ENCODE measurements around the gene FAM47C.
"Not testable (repeated sequence)": the region's sequence is repeated elsewhere in the genome, so short reads cannot be mapped to it uniquely, and the experiment has no call there.

The FAM47C gene

DNA sequence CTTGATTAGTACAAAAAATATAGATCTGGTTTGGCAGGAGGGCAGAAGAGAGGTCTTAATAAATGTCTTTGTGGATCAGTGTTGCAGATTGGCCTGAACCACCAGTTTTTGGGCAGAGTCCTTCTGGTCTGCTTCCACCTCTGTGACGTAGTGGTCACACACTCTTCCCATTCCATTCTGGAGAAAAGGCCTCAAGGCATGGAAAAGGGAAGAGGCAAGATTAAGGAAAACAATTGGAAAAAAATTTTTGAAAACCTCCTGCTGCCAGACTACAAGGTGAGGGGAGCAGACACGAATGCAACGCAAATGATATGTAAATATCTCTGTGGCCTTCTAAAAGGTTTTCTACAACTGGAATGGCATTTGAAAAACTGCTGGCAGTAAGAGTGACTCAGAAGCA, 24.3 kb upstream of the FAM47C start:
- Histone ChIP-seq H3K4me3 (ENCODE audit: insufficient read length, low read depth) (no peak overlapping the region), H3K9me3 (ENCODE audit: insufficient read depth, low read length) (no peaks in the 10 kb centered on the region), H3K27me3 (ENCODE audit: insufficient read depth, insufficient read length) (peaks cover 4% of the 10 kb centered on the region), H3K9ac (ENCODE audit: insufficient read length, low read depth) (no peak overlapping the region), H3K4me1 (ENCODE audit: insufficient read depth, insufficient read length) (no peaks in the 10 kb centered on the region), H3K36me3 (ENCODE audit: insufficient read depth, insufficient read length, low read length) (no peaks in the 10 kb centered on the region)
- TF ChIP-seq SUZ12 (IDR thresholded peaks at IDR 0.05; ENCODE audit: extremely low read depth, insufficient read depth, insufficient read length) (no peak), YY1 (IDR thresholded peaks at IDR 0.05; ENCODE audit: insufficient read depth, insufficient read length) (no peak), ZNF274 (IDR thresholded peaks at IDR 0.05; ENCODE audit: low read depth, low read length) (no peak)
- DNase-seq (ENCODE audit: low read depth, low spot score), result no peak

GRCh38 chrX:36985416-36986209, 22.6 kb upstream of the FAM47C start:
- H3K9me3 ChIP-seq (ENCODE audit: insufficient read depth, low read length); H3K4me1 ChIP-seq (ENCODE audit: insufficient read depth, insufficient read length); H3K27me3 ChIP-seq (ENCODE audit: insufficient read depth, insufficient read length); DNase-seq (ENCODE audit: low read depth, low spot score); H3K36me3 ChIP-seq (ENCODE audit: insufficient read depth, insufficient read length, low read length): not testable (repeated sequence)
- peak overlapping the region; percentile 61 for H3K4me3 ChIP-seq (ENCODE audit: insufficient read length, low read depth)
- peak overlapping the region; percentile 74 for H3K9ac ChIP-seq (ENCODE audit: insufficient read length, low read depth)

DNA sequence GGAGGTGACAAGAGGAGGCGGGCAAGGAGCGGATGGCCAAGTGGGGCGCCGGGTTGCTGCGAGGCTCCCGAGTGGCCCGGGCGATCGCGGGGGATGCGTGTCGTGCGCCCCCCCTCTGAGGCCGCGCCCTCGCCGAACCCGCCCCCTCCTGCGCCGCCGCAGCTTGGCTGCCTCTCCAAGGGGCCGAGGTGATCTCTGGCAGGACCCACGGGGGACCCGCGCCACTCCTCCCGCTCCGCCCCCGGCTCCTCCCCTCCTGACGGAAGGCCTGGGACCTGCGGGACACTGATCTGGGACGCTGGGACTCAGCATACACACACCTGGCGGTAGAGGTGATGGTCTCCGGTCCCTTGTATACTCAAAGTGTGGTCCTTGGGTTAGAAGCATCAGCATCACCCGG, 21.9 kb upstream of the FAM47C start:
- DNase-seq (ENCODE audit: low read depth, low spot score), result no peak
- no peak overlapping the region for H3K9ac ChIP-seq (ENCODE audit: insufficient read length, low read depth)
- TF ChIP-seq ZNF274 (IDR thresholded peaks at IDR 0.05; ENCODE audit: low read depth, low read length), result no peak
- no peak for TF ChIP-seq YY1 (IDR thresholded peaks at IDR 0.05; ENCODE audit: insufficient read depth, insufficient read length)
- no peak for TF ChIP-seq SUZ12 (IDR thresholded peaks at IDR 0.05; ENCODE audit: extremely low read depth, insufficient read depth, insufficient read length)
- no peaks in the 10 kb centered on the region for H3K36me3 ChIP-seq (ENCODE audit: insufficient read depth, insufficient read length, low read length)
- H3K4me1 ChIP-seq (ENCODE audit: insufficient read depth, insufficient read length), result no peaks in the 10 kb centered on the region
- peaks cover 4% of the 10 kb centered on the region for H3K27me3 ChIP-seq (ENCODE audit: insufficient read depth, insufficient read length)
- peak overlapping the region; percentile 61 for H3K4me3 ChIP-seq (ENCODE audit: insufficient read length, low read depth)
- H3K9me3 ChIP-seq (ENCODE audit: insufficient read depth, low read length), result no peaks in the 10 kb centered on the region; the same call in 1 of the 2 replicates

GRCh38 chrX:36987212-36987611, 21.0 kb upstream of the FAM47C start:
- H3K4me3 ChIP-seq (ENCODE audit: insufficient read length, low read depth); H3K4me1 ChIP-seq (ENCODE audit: insufficient read depth, insufficient read length); H3K27me3 ChIP-seq (ENCODE audit: insufficient read depth, insufficient read length): not testable (repeated sequence)

GRCh38 chrX:37000140-37000539, 8.0 kb upstream of the FAM47C start:
- DNase-seq (ENCODE audit: low read depth, low spot score), result no peak
- H3K4me3 ChIP-seq (ENCODE audit: insufficient read length, low read depth), result no peak overlapping the region
- no peak overlapping the region for H3K9ac ChIP-seq (ENCODE audit: insufficient read length, low read depth)
- TF ChIP-seq ZNF274 (IDR thresholded peaks at IDR 0.05; ENCODE audit: low read depth, low read length) (no peak), YY1 (IDR thresholded peaks at IDR 0.05; ENCODE audit: insufficient read depth, insufficient read length) (no peak), SUZ12 (IDR thresholded peaks at IDR 0.05; ENCODE audit: extremely low read depth, insufficient read depth, insufficient read length) (no peak)
- H3K9me3 ChIP-seq (ENCODE audit: insufficient read depth, low read length), result no peaks in the 10 kb centered on the region
- H3K4me1 ChIP-seq (ENCODE audit: insufficient read depth, insufficient read length), result no peaks in the 10 kb centered on the region
- H3K27me3 ChIP-seq (ENCODE audit: insufficient read depth, insufficient read length), result no peaks in the 10 kb centered on the region
- H3K36me3 ChIP-seq (ENCODE audit: insufficient read depth, insufficient read length, low read length), result no peaks in the 10 kb centered on the region

More at GRCh38 chrX:36987212-36987611, 21.0 kb upstream of the FAM47C start:
- not testable (repeated sequence) for H3K36me3 ChIP-seq (ENCODE audit: insufficient read depth, insufficient read length, low read length); H3K9me3 ChIP-seq (ENCODE audit: insufficient read depth, low read length); DNase-seq (ENCODE audit: low read depth, low spot score); H3K9ac ChIP-seq (ENCODE audit: insufficient read length, low read depth)

- TF ChIP-seq YY1 (IDR thresholded peaks at IDR 0.05; ENCODE audit: insufficient read depth, insufficient read length) (no peak), SUZ12 (IDR thresholded peaks at IDR 0.05; ENCODE audit: extremely low read depth, insufficient read depth, insufficient read length) (no peak), ZNF274 (IDR thresholded peaks at IDR 0.05; ENCODE audit: low read depth, low read length) (no peak)
- Histone ChIP-seq H3K9me3 (ENCODE audit: insufficient read depth, low read length) (no peaks in the 10 kb centered on the region), H3K27me3 (ENCODE audit: insufficient read depth, insufficient read length) (no peaks in the 10 kb centered on the region), H3K9ac (ENCODE audit: insufficient read length, low read depth) (no peak overlapping the region), H3K36me3 (ENCODE audit: insufficient read depth, insufficient read length, low read length) (no peaks in the 10 kb centered on the region), H3K4me1 (ENCODE audit: insufficient read depth, insufficient read length) (no peaks in the 10 kb centered on the region), H3K4me3 (ENCODE audit: insufficient read length, low read depth) (no peak overlapping the region)
- no peak for DNase-seq (ENCODE audit: low read depth, low spot score)
Observed at GRCh38 chrX:37010496-37010895, 2.3 kb downstream of the FAM47C start.

GRCh38 chrX:37034260-37034659, 26.1 kb downstream of the FAM47C start:
- H3K27me3 ChIP-seq (ENCODE audit: insufficient read depth, insufficient read length); DNase-seq (ENCODE audit: low read depth, low spot score); H3K9ac ChIP-seq (ENCODE audit: insufficient read length, low read depth); H3K36me3 ChIP-seq (ENCODE audit: insufficient read depth, insufficient read length, low read length); H3K9me3 ChIP-seq (ENCODE audit: insufficient read depth, low read length); H3K4me1 ChIP-seq (ENCODE audit: insufficient read depth, insufficient read length); H3K4me3 ChIP-seq (ENCODE audit: insufficient read length, low read depth): not testable (repeated sequence)

- H3K9me3 ChIP-seq (ENCODE audit: insufficient read depth, low read length); DNase-seq (ENCODE audit: low read depth, low spot score); H3K36me3 ChIP-seq (ENCODE audit: insufficient read depth, insufficient read length, low read length); H3K4me3 ChIP-seq (ENCODE audit: insufficient read length, low read depth); H3K4me1 ChIP-seq (ENCODE audit: insufficient read depth, insufficient read length); H3K9ac ChIP-seq (ENCODE audit: insufficient read length, low read depth); H3K27me3 ChIP-seq (ENCODE audit: insufficient read depth, insufficient read length): not testable (repeated sequence)
Observed at GRCh38 chrX:37036674-37037220, 28.6 kb downstream of the FAM47C start.

DNA sequence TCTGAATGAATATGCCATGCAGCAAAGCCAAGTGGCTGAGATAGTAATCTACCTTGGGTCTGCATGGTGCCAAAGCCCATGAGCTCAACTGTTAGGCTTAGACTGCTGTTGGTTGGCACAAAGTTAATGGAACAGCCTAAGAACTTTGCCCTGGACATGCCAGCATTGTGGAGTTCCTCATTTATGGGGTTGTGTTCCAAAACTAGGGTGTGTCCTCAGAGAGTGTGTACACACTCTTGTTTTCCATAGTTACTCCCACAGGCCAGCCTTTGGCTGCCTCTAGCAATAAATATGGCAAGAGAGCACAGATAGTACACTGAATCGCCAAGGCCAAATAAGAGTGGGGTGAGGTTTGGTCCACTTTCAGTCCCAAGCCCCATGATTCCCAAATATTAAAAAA, 30.6 kb downstream of the FAM47C start:
- H3K27me3 ChIP-seq (ENCODE audit: insufficient read depth, insufficient read length); H3K9ac ChIP-seq (ENCODE audit: insufficient read length, low read depth); DNase-seq (ENCODE audit: low read depth, low spot score); H3K36me3 ChIP-seq (ENCODE audit: insufficient read depth, insufficient read length, low read length); H3K9me3 ChIP-seq (ENCODE audit: insufficient read depth, low read length); H3K4me3 ChIP-seq (ENCODE audit: insufficient read length, low read depth); H3K4me1 ChIP-seq (ENCODE audit: insufficient read depth, insufficient read length): not testable (repeated sequence)

- not testable (repeated sequence) for H3K9me3 ChIP-seq (ENCODE audit: insufficient read depth, low read length); H3K36me3 ChIP-seq (ENCODE audit: insufficient read depth, insufficient read length, low read length); H3K9ac ChIP-seq (ENCODE audit: insufficient read length, low read depth); DNase-seq (ENCODE audit: low read depth, low spot score); H3K27me3 ChIP-seq (ENCODE audit: insufficient read depth, insufficient read length); H3K4me3 ChIP-seq (ENCODE audit: insufficient read length, low read depth); H3K4me1 ChIP-seq (ENCODE audit: insufficient read depth, insufficient read length)
Observed at GRCh38 chrX:37042956-37043885, 35.1 kb downstream of the FAM47C start.
